ENCODE results near the gene ZNF70. TPM values are rescaled to one million over a fixed set of nuclear protein-coding genes. Genes with fewer than 3 reads are reported as not detected.

The ZNF70 gene
- total RNA-seq, 1 experiment from 2014 or later = 2.3 TPM

DNA sequence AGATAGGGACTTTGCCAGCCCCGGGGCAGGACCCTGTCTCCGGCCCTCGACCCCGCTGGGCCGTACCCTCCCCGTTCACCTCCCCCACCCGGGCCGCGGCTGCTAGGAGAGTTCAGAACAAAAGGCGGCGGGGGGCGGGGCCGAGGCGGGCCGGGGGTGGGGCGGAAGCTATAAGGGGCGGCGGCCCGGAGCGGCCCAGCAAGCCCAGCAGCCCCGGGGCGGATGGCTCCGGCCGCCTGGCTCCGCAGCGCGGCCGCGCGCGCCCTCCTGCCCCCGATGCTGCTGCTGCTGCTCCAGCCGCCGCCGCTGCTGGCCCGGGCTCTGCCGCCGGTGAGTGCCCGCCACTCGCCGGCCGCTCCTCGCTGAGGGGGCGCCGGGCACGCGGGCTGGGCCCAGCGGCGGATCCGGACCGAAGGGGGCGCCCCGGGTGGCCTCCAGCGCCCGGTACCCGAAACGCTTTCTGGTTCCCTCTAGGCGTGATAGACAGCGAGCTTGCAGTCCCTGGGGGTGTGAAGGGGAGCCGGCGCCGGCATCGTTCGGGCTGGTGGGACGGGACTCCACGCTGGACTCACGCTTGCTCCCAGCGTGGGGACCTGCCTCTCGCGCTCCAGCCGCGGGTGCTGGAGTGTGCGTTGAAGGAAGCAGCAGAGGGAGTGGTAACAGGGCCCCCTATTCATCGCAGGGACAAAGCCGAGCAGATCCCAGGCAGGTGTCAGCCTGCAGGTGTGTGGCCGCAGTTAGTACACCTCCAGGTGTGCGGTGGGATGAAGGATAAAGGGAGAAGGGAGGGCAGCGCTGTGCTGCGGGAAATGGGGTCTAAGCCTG is 21.9 kb upstream of the ZNF70 start, which contains the start of gene MMP11:
Gene MMP11, plus strand, starts transcription at position 201 of the 825 bp plus-strand sequence. Its CDS starts 22 bp downstream, at position 223.
- ATAC-seq (peak; percentile 42), DNase-seq (peak; percentile 29)
- Histone ChIP-seq H2AFZ (ENCODE audit: low read length) (peak within 1 kb of the TSS; percentile 76), H3K4me1 (ENCODE audit: insufficient read depth, low read length) (no peaks in the 10 kb centered on the region; the same call in 1 of the 2 replicates), H3K36me3 (ENCODE audit: low read depth, low read length) (no peaks in the 10 kb centered on the region), H3K27me3 (ENCODE audit: low read length) (no peaks in the 10 kb centered on the region), H3K27ac (ENCODE audit: low read length) (no peak within 1 kb of the TSS), H3K9me3 (ENCODE audit: low read length) (no peaks in the 10 kb centered on the region), H3F3A (ENCODE audit: low read length, unreplicated experiment) (no peaks in the 10 kb centered on the region), H3K4me2 (ENCODE audit: low read length) (peak within 1 kb of the TSS; percentile 85), H3K9ac (ENCODE audit: low read length) (no peak within 1 kb of the TSS), H3K4me3 (ENCODE audit: low read length) (peak within 1 kb of the TSS; percentile 62), H3K79me2 (ENCODE audit: low read length) (peaks cover 7% of the 10 kb centered on the region), H4K20me1 (ENCODE audit: low read length) (no peaks in the 10 kb centered on the region), H3K9me2 (replicated peaks; ENCODE audit: low read length) (no peaks in the 10 kb centered on the region)
- BruUV-seq (replicated peaks) = no TSS peak
- ChIA-PET CTCF (interaction anchor here (0.7 kb wide), 1 partner anchor 85 kb away, joined by 4 read pairs; the partner anchor contains the start of gene SLC2A11), POLR2A (ENCODE audit: unreplicated experiment) (interaction anchor here (0.6 kb wide), 1 partner anchor 238 kb away, joined by 3 read pairs; no protein-coding TSS in a partner anchor)
- no peak for TF ChIP-seq EZH2 (IDR thresholded peaks at IDR 0.05; ENCODE audit: low read length, unreplicated experiment)
- TF ChIP-seq, protein P1, sequence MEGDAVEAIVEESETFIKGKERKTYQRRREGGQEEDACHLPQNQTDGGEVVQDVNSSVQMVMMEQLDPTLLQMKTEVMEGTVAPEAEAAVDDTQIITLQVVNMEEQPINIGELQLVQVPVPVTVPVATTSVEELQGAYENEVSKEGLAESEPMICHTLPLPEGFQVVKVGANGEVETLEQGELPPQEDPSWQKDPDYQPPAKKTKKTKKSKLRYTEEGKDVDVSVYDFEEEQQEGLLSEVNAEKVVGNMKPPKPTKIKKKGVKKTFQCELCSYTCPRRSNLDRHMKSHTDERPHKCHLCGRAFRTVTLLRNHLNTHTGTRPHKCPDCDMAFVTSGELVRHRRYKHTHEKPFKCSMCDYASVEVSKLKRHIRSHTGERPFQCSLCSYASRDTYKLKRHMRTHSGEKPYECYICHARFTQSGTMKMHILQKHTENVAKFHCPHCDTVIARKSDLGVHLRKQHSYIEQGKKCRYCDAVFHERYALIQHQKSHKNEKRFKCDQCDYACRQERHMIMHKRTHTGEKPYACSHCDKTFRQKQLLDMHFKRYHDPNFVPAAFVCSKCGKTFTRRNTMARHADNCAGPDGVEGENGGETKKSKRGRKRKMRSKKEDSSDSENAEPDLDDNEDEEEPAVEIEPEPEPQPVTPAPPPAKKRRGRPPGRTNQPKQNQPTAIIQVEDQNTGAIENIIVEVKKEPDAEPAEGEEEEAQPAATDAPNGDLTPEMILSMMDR (conservative IDR thresholded peaks at IDR 0.05; ENCODE audit: low read depth, low read length) = no peak
- no peak for TF ChIP-seq EZH2phosphoT487 (IDR thresholded peaks at IDR 0.05; ENCODE audit: borderline replicate concordance, low read length)
- intact Hi-C loops (cut with micrococcal nuclease) = no loop called here

- H3K9me2 ChIP-seq (replicated peaks; ENCODE audit: low read length) = no peaks in the 10 kb centered on the region
- POLR2A ChIA-PET (ENCODE audit: unreplicated experiment) = interaction anchor here (0.6 kb wide), 1 partner anchor 238 kb away, joined by 3 read pairs; no protein-coding TSS in a partner anchor
- H3K9me3 ChIP-seq (ENCODE audit: low read length) = no peaks in the 10 kb centered on the region
- TF ChIP-seq, protein P1 (conservative IDR thresholded peaks at IDR 0.05; ENCODE audit: low read depth, low read length) = no peak
- no peak for TF ChIP-seq EZH2phosphoT487 (IDR thresholded peaks at IDR 0.05; ENCODE audit: borderline replicate concordance, low read length)
- no peak for TF ChIP-seq EZH2 (IDR thresholded peaks at IDR 0.05; ENCODE audit: low read length, unreplicated experiment)
- H2AFZ ChIP-seq (ENCODE audit: low read length) = peak overlapping the region; percentile 76
- no peaks in the 10 kb centered on the region for H3F3A ChIP-seq (ENCODE audit: low read length, unreplicated experiment)
- H3K4me2 ChIP-seq (ENCODE audit: low read length) = peak overlapping the region; percentile 76
- no peaks in the 10 kb centered on the region for H4K20me1 ChIP-seq (ENCODE audit: low read length)
- H3K4me3 ChIP-seq (ENCODE audit: low read length) = peak overlapping the region; percentile 58
- H3K27ac ChIP-seq (ENCODE audit: low read length) = no peak overlapping the region
- CTCF ChIA-PET = interaction anchor here (0.7 kb wide), 1 partner anchor 85 kb away, joined by 4 read pairs; the partner anchor contains the start of gene SLC2A11
- H3K36me3 ChIP-seq (ENCODE audit: low read depth, low read length) = no peaks in the 10 kb centered on the region
- intact Hi-C loops (cut with micrococcal nuclease) = no loop called here
- no TSS peak for BruUV-seq (replicated peaks)
- no peak for ATAC-seq
- DNase-seq = no peak
- H3K79me2 ChIP-seq (ENCODE audit: low read length) = peaks cover 11% of the 10 kb centered on the region
- no peaks in the 10 kb centered on the region; the same call in 1 of the 2 replicates for H3K4me1 ChIP-seq (ENCODE audit: insufficient read depth, low read length)
- no peaks in the 10 kb centered on the region for H3K27me3 ChIP-seq (ENCODE audit: low read length)
- no peak overlapping the region for H3K9ac ChIP-seq (ENCODE audit: low read length)
These were observed 21.4 kb upstream of the ZNF70 start for GRCh38 chr22:23772315-23772648.
